Measurements from ENCODE around the gene ST8SIA1.

The ST8SIA1 gene

DNA sequence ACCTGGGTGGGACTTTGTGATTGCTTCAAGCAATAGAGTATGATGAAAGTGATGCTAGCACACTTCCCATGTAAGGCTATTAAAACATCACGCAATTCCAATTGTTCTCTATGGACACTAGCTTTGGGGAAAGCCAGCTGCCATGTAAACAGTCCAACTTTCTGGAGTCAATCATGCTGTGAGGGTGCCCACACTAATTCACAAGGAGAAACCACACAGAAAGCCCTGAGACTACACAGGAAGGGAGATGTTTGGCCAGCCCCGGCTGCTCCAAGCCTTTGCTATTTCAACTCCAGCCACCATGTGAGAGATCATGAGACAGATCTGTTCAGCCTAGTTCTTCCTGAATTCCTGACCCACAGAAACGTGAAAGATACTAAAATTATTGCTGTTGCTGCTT is 96.3 kb downstream of the ST8SIA1 start:
- DNase-seq (ENCODE audit: low read depth) = no peak

DNA sequence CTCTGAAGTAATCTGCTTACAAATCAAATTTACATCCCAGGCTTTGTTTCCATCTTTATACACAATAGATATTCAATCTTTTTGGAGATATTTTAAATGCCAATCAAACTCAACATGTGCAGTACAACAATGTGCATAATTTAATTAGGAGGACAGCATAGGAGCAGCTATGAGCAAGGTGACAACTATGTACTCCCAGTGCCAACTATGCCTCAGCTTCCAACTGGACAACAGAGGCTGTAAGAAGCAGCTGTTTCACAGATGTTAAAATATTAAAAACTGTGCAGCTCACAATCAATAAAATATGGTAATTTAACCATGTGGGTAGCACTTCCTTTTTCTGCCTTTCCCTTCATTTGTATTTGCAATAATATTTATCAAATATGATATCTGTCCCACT is 99.9 kb downstream of the ST8SIA1 start:
- DNase-seq (ENCODE audit: low read depth) = no peak

DNA sequence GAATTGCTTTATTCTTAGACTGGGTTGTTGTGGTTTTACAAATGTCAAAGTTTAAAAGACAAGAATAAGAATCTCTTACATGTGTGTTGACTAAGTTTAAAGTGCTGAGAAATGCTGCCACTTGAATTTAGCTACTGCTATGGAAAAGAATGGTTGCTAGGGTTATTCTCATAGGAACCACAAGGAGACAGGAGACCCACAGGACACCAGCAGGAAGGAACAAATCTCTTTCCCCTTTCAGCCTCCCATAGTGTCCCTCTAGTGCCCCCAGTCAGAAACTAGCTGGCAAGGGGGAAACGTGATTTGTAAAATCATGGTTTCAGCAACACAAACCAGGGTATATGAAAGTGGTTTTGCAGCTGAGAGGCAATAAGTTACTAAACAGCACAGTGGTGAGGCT is 102.7 kb downstream of the ST8SIA1 start:
- no peak for DNase-seq (ENCODE audit: low read depth)

DNA sequence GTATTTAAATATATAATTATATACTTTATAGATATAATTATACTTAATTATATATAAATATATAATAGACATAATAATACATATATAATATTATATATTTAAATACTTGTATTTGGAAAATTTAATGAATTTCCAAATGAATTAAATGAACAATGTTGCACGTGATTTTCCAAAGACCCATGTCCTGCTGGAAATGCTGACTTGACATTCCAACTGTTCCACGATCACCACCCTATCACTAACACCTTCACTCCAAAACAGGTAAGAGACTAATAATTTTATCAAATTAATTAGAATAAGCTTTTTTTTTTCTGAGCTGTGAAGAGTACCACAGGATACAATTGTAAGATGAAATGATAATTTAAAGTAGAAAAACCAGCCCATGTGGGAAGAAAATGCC is 103.4 kb downstream of the ST8SIA1 start:
- no peak for DNase-seq (ENCODE audit: low read depth)

DNA sequence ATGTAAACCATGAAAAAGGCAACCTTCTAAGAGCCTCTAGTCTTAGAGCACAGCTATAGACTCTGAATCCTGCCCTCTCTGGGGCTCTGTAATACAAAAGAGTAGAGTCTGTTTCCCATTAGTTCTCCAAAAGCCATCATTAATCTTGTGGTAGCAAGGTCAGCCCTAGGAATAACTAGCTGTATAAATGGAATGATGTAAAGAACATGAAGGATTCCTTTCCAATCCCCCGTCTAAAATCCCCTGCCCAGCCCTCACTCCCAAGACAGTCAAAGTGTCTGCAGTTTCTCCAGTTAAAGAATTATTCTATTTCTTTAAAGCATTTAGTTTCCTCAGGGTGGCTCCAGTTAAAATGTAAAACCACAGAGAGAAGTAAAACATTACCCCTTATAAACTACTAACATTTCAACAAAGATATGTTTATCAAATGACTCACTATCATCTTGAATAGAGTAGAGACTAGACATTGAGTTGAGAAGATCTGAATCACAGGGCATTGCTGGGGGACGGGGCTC is 104.2 kb downstream of the ST8SIA1 start:
- peak; percentile 50 for DNase-seq (ENCODE audit: low read depth)

DNA sequence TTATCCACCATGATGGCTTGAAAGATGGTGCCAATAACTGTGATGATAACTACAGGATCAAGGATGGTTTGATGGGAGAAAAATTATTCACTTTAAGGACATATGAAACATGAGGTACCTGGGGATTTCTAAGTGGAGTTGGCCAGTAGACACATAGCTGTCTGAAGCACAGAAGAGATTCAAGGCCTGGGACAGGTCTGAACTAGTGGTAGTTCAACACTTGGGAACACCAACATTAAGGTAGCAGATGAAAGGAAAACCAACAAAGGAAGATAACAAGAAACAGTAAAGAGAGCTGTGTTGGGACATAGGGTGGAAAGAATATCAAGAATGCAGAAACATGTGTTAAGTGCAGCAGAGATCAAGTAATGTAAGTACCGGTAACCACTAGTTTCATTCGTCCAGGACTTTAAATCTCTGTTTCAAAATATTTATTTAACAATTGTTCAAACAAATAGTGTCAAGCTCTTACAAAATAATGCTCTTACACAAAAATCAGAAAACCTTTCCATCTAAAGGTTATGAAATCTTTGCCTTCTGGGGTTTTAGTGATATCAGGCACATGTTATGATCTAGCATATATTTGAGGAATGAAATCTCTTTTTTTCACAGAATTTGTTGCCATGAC is 104.7 kb downstream of the ST8SIA1 start:
- DNase-seq (ENCODE audit: low read depth) = no peak

DNA sequence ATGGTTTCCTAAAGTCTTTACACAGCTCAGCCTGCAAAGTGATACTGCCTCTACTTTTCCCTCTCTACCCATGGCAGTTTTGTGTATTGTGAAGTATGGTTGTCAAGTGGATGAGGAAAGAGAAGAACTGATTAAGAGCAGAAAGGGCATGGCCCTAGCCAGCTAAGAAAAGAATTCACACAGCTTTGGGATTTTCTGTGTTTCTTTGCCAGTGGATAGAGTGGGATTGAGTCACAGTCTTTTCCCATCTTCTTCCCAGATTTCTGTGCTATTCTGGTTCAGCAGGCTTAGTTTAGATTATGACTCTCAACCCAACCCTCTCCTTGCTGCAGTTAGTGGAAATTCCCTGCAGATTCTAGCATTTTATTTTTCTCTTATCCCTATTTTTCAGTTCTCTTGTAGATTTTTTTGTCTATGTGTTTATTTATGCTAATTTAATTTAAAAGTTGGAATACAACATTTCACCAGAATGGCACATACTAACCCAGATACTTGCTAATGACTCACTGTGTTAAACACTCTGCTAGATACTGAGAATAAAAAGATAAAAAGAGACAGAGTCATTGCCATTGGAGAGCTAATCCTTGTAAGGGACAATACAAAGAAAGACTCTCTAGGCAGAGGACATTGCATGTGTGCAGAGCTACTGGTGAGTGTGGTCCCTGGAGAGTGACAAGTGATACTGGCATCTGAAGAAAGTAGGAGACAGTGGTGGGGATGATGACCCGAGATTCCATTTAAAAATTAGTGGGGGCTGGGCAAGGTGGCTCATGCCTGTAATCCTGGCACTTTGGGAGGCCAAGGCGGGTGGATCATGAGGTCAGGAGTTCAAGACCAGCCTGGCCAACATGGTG is 106.3 kb downstream of the ST8SIA1 start:
- peak; percentile 86 for DNase-seq (ENCODE audit: low read depth)

DNA sequence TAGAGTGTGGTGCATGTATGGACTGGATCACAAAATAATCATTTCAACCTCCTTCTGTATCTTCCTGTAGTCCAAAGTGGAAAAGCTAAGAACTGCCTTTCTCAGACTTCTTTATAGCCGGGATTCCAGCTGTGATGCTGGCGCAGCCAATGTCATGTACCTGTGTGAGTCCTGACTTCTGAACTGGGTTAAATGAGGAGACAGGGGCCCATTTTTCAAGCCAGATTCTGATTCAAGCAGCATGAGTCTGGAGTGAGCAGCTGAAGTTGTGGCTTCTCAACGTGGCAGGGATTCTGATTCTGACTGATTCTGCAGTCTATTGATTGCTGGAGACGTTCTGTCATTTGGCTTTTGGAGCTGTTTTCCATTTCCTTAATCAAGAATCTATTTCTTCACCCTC is 111.2 kb downstream of the ST8SIA1 start:
- DNase-seq (ENCODE audit: low read depth) = no peak

DNA sequence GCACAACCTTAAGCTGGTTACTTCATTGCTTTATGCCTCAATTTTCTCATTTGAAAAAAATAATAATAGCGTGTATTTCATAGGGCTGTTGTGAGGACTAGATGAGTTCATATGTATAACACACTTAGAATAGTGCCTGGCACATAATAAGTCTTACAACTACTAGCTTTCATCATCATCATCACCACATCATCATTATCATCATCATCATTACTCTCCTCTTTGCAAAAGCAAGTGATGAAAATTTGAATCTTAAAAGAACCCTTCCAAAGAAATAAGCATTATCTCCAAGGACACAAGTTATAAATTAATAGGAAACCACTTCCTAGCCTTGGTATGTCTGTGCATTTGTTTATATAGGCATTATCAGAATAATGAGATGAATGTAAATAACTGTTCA is 117.0 kb downstream of the ST8SIA1 start:
- DNase-seq (ENCODE audit: low read depth) = no peak

DNA sequence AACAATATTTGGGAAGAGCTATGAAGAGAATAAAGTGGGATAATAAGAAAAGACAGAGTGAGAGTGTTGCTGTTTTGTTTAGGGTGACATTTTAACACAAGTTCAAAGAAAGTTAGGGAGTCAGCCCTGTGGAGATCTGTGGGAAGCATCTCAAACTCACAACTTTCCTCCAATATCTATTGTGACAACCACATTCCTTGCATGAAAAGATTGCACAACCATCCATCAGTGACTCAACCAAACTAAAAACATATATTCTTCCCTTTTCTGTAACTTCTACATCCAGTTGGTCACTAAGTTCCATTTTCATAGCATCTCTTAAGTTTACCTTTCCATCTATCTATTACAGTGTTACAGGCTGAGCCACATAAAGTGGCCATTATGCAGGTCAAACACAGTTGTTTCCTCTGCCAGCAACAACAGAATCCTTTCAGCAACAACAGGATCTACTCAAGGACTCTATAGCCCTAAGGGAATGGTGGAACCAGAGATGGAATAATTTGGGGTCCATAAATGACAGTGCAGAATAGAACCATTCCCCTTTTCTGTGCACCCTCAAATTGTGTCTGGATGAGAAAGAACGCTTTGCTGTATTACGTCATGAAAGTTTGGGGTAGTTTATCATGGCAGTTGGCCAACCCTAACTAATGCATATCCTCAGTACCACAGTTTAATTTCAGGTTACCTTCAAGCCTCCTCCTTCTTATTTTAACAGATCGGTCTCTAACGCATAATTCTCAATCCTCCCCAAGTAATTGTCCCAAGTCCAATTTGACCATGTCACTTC is 118.8 kb downstream of the ST8SIA1 start:
- peak; percentile 43 for DNase-seq (ENCODE audit: low read depth)

DNA sequence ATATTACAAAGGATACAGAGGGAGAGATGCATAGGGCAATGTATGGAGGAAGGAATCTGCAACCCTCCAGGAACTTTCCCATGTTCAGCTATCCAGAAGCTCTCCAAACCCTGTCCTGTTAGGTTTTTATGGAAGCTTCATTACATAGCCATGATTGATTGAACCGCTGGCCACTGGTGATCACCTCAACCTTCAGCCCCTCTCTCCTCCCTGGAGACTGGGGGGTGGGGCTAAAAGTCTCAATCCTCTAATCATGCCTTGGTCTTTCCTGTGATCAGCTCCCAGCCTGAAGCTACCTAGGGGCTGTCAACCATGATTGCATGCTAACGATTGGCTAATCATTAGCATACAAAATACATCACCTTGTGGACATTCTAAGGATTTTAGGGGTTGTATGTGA is 123.4 kb downstream of the ST8SIA1 start:
- no peak for DNase-seq (ENCODE audit: low read depth)

DNA sequence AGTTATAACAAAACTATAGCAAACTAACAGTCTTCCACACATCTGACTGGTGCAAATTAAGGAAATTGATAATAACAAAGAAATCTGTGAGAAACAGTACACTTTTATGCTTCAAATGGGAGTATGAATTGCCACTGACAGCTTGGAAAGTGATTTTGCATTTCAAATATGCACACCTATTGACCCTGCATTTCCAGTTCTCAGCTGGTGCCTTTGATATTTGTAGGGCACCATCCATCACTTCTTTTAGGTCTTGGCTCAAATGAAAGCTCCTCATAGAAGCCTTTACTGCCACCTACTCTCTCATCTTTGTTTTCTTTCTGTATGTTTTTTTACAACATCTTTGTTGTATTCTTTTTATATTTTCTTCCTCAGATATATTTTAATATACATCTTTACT is 125.1 kb downstream of the ST8SIA1 start:
- no peak for DNase-seq (ENCODE audit: low read depth)

DNA sequence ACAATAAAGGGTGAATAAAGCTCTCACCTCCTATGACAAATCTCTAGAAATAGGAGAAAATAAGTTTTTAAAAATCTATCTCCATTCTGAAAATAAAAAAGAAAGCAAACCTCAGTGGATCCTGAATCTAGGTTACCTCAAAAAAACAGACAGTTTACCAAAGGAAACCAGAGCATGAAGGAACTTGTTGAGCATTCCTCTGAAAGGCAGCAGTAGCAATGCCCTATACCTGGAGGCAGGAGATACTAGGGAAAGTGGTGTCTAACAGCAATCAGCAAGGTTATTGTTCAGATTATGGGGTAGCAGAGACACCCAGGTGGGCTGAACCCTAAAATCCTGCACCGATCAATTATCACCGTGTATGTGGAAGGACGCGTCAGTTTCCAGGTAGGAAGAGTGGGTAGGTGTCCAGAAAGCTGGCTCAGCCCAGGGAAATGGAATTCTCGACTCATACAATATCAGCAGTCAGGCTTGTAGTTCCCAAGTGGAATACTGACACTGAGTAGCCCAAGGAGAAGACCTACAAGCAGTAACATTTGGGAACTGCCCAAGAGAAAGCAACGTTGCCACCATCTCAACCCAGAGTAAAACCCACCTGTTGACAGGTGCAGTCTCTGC is 128.3 kb downstream of the ST8SIA1 start:
- no peak for DNase-seq (ENCODE audit: low read depth)

DNA sequence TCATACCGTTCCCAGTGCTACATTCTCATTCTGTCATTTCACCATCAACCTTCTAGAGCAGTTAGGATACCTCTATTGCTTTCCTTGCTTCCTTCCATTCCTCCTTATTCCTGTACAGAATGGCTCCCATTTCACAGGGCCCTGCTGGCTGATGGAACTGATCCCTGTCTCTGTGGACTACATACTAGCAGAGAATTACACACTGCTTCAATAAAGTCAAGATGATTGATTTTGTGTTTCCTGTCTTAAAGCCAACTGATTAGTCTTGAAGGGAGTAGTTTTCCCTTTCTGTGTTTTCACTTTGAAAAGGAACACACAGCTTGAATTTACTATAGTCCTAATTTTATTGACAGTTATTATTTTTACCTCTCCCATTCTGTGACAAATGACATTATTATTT is 130.1 kb downstream of the ST8SIA1 start:
- no peak for DNase-seq (ENCODE audit: low read depth)

DNA sequence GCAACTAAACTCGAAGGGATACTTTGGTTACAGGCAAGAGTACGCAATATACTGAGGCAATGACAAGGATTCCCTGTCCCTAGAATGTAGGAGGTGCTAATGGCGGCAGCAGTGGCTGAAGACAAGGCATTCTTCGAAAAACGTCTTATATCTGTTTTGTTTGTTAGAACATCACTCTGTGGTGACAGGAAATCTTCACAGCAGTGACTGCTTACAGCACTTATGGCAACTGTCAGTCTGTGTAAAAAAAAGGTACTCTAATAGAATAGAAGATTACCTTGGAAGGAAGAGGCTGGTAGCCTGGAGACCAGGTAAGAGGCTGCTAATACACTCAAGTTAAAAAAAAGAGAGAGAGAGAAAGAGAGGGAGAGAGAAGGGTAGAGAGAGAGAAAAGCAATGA is 131.7 kb downstream of the ST8SIA1 start:
- DNase-seq (ENCODE audit: low read depth) = no peak

DNA sequence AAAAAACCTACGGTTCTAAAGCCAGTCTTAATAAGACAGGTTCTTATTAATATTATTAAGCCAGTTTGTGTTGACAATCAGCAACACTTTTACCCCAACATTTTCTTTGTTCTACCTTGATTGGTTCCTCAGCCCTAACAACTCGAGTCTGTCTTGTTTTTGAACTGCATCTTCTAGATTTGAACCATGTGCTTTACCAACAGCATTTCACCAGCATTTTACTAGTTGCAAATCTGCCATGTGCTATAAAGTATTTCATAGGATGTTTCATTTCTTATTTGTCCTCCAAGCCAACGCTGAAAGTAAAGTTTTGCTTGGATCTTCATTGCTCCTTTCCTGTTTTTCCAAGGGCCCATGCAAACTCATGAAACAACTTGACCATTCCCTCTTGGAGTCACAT is 133.4 kb downstream of the ST8SIA1 start:
- DNase-seq (ENCODE audit: low read depth) = no peak

DNA sequence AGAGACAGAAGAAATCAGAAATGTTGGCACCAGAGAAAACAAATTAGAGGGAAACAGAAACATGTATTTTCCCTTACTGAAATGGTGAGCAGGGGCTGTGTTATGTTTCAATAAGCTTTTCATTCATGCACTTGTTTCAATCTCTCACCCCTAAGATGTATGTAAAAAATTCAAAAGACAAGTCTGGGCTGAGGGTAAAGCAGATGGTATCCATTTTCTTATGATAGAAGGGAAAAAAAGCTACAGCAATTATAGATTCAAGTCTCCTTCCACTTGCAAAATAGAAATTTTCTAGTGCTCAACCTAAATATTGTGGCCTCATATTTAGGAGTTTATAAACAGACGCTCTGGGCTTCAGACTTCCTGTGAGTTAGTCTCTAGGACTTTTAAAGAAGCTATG is 138.3 kb downstream of the ST8SIA1 start:
- DNase-seq (ENCODE audit: low read depth) = no peak

DNA sequence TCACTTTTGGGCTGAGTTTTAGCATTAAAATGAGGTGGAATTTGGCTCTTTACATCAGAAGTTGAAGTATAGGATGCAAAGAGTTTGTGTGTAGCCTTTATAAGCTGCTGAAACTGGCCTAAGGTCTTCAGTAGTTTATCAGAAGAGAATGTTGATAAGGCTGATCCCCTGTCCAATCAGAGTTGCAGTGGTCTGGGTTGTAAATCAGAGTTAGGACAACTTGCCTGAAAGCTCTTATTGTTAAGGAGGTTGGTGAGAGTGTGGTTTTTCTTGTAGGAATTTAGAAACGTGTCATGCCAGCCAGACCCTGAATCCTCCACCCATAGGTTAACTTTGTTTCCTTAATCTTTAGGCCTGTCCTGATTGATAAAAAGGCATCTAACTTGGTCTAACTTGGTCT is 143.5 kb downstream of the ST8SIA1 start:
- DNase-seq (ENCODE audit: low read depth) = no peak

DNA sequence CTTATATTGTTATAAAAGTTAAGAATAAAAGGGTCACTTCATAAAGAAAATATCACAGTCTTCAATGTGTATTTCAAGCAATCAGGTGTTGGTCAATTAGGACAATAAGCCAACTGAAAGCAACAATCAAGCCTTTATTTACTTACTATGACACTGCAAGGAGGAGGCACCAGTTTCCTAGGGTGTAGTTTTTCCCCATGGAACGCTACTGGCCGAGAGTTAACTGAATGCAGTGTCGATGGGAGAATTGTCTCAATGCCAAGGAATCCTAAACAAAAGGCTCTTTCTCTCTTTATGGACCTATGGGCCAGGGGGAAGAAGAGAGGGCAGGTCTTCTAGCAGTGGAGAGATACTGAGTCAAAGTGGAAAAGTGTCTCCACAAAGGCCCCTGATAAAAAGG is 146.1 kb downstream of the ST8SIA1 start:
- DNase-seq (ENCODE audit: low read depth) = no peak

DNA sequence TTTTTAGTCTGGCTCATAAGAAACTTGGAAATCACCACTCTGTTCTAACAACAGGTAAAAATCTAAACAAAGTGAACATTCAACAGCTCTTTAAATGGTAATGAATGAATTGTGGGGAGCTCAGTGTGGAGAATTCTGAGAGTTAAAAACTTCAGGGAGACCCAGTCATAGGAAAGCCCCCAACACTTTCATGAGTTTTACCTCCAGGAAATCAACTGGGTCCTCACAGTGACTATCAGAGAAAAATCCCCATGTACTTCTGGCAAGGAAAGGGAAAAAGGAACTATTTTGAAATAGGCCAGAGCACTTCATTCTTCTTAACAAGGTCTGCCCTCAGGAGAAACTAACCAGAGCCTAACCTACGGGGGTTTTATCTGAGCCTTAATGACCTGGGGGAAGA is 153.8 kb downstream of the ST8SIA1 start:
- no peak for DNase-seq (ENCODE audit: low read depth)

DNA sequence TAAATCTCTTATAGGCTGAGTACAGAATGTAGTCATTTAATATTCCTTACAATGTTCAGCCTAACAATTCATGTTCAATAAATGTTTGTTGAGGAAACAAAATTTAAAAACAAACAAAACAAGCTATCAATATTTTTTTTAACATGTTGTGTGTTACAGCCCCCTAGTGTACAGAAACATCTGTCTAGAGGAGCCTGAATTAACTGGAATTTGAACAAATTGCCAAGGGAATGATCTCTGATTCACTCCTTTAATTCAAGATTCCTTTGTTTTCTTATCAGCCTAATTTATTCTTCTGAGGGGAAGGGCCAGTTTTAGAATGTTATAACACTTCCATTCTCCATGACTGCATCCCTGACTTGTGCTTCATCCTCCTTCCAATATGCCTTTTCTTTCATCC is 161.3 kb downstream of the ST8SIA1 start:
- DNase-seq (ENCODE audit: low read depth) = no peak

DNA sequence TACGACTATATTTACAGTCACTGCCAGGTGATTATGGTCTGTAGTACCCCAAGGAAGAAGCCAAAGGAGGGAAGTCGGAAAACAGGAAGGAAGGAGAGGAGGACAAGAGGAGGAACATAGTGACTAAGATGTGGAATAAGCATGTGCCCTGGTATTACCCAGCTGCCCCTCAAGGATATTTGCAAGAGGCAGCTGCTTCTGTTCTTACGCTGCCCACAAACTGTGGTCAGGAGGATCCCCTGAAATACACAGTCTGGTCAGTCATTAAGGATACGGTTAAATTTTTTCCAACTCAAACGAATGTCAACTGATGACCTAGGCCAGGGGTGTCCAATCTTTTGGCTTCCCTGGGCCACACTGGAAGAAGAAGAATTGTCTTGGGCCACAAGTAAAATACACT is 162.0 kb downstream of the ST8SIA1 start:
- DNase-seq (ENCODE audit: low read depth) = no peak

Data from stromal cell of bone marrow (primary cell).